ENCODE results near the gene GRIK4. TPM values are rescaled to one million over a fixed set of nuclear protein-coding genes. Genes with fewer than 3 reads are reported as not detected.

The GRIK4 gene
- total and polyA plus RNA-seq, 4 donors, result 0.05 to 0.25 (median 0.06) TPM; not detected in 1

DNA sequence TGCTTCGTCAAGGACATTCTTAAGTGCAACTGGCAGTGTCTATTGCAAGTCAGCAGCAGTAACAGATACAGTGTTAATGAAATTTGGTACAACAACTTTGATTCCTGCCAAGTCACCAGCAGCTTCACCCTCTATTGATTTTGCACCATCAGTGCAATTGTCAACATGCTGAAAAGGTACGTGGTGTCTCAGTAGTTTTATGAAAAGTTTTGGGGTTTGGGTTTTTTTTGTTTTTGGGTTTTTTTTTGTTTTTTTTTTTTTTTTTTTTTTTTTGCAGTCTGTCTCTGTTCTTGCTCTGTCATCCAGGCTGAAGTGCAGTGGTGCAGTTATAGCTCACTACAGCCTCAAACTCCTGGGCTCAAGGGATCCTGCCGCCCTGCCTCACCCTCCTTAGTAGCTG, 19.1 kb upstream of the GRIK4 start:
- H3K9ac ChIP-seq (ENCODE audit: low read depth in 1 of 2, low read length in 2 of 2), result no peak overlapping the region
- TF ChIP-seq NR2F2 (IDR thresholded peaks at IDR 0.05) (no peak), EGR1 (IDR thresholded peaks at IDR 0.05; ENCODE audit: low read depth in 2 of 2) (no peak), FOXA2 (IDR thresholded peaks at IDR 0.05) (no peak)
- TF ChIP-seq, protein P1, sequence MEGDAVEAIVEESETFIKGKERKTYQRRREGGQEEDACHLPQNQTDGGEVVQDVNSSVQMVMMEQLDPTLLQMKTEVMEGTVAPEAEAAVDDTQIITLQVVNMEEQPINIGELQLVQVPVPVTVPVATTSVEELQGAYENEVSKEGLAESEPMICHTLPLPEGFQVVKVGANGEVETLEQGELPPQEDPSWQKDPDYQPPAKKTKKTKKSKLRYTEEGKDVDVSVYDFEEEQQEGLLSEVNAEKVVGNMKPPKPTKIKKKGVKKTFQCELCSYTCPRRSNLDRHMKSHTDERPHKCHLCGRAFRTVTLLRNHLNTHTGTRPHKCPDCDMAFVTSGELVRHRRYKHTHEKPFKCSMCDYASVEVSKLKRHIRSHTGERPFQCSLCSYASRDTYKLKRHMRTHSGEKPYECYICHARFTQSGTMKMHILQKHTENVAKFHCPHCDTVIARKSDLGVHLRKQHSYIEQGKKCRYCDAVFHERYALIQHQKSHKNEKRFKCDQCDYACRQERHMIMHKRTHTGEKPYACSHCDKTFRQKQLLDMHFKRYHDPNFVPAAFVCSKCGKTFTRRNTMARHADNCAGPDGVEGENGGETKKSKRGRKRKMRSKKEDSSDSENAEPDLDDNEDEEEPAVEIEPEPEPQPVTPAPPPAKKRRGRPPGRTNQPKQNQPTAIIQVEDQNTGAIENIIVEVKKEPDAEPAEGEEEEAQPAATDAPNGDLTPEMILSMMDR (IDR thresholded peaks at IDR 0.05; ENCODE audit: low read depth, low read length, missing input control), result no peak
- TF ChIP-seq, protein P2, sequence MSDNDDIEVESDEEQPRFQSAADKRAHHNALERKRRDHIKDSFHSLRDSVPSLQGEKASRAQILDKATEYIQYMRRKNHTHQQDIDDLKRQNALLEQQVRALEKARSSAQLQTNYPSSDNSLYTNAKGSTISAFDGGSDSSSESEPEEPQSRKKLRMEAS (IDR thresholded peaks at IDR 0.05), result no peak
- TF ChIP-seq, protein P3, sequence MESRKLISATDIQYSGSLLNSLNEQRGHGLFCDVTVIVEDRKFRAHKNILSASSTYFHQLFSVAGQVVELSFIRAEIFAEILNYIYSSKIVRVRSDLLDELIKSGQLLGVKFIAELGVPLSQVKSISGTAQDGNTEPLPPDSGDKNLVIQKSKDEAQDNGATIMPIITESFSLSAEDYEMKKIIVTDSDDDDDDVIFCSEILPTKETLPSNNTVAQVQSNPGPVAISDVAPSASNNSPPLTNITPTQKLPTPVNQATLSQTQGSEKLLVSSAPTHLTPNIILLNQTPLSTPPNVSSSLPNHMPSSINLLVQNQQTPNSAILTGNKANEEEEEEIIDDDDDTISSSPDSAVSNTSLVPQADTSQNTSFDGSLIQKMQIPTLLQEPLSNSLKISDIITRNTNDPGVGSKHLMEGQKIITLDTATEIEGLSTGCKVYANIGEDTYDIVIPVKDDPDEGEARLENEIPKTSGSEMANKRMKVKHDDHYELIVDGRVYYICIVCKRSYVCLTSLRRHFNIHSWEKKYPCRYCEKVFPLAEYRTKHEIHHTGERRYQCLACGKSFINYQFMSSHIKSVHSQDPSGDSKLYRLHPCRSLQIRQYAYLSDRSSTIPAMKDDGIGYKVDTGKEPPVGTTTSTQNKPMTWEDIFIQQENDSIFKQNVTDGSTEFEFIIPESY (IDR thresholded peaks at IDR 0.05), result no peak
- TF ChIP-seq, protein P4, sequence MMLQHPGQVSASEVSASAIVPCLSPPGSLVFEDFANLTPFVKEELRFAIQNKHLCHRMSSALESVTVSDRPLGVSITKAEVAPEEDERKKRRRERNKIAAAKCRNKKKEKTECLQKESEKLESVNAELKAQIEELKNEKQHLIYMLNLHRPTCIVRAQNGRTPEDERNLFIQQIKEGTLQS (IDR thresholded peaks at IDR 0.05), result no peak
- DNase-seq (ENCODE audit: low spot score), result no peak
- H3K27me3 ChIP-seq (ENCODE audit: control insufficient read depth in 4 of 4, insufficient read depth in 4 of 4, low read length in 3 of 4), result no peaks in the 10 kb centered on the region
- 70% methylated on average over 3 of the region's 3 CpGs for WGBS
- no peaks in the 10 kb centered on the region for H3K4me1 ChIP-seq (ENCODE audit: control insufficient read depth in 4 of 4, insufficient read depth in 4 of 4, low read length in 3 of 4)
- H3K36me3 ChIP-seq (ENCODE audit: control insufficient read depth in 4 of 4, insufficient read depth in 3 of 4, low read depth in 1 of 4, low read length in 3 of 4), result peaks cover 0 to 13% (median 5%) of the 10 kb centered on the region in 4 donors
- no peak overlapping the region for H3K27ac ChIP-seq (ENCODE audit: low read depth in 1 of 2, low read length in 2 of 2)
- no peak overlapping the region for H3K4me3 ChIP-seq (ENCODE audit: low read depth in 1 of 3, low read length in 3 of 3)
- no peaks in the 10 kb centered on the region for H3K9me3 ChIP-seq (ENCODE audit: control insufficient read depth in 4 of 4, low read length in 3 of 4)

DNA sequence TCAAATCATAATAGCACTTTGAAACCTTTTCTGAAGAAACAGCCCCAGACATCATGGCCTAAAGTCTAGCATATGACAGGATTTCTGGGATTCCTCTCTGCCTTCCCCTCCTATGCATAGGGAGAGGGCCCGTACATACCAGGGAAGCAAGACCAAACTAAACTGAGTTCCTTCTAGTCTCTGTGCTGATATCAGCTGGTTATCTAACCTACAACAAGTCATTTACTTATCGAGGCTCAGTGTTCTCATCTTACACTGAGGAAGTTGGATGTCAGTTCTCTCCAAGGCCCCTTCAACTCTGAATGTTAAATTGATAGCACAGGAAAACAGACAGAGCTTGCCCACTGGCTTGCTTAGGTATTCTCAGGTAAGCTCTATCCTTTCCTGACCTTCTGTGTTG, 17.0 kb upstream of the GRIK4 start:
- Histone ChIP-seq H3K27ac (ENCODE audit: low read depth in 1 of 2, low read length in 2 of 2) (no peak overlapping the region), H3K36me3 (ENCODE audit: control insufficient read depth in 4 of 4, insufficient read depth in 3 of 4, low read depth in 1 of 4, low read length in 3 of 4) (peaks cover 0 to 7% (median 3%) of the 10 kb centered on the region in 4 donors), H3K9ac (ENCODE audit: low read depth in 1 of 2, low read length in 2 of 2) (no peak overlapping the region), H3K4me1 (ENCODE audit: control insufficient read depth in 4 of 4, insufficient read depth in 4 of 4, low read length in 3 of 4) (no peaks in the 10 kb centered on the region), H3K27me3 (ENCODE audit: control insufficient read depth in 4 of 4, insufficient read depth in 4 of 4, low read length in 3 of 4) (no peaks in the 10 kb centered on the region), H3K4me3 (ENCODE audit: low read depth in 1 of 3, low read length in 3 of 3) (no peak overlapping the region), H3K9me3 (ENCODE audit: control insufficient read depth in 4 of 4, low read length in 3 of 4) (no peaks in the 10 kb centered on the region)
- TF ChIP-seq HNF4G (IDR thresholded peaks at IDR 0.05), result no peak
- TF ChIP-seq, protein P2 (IDR thresholded peaks at IDR 0.05), result no peak
- TF ChIP-seq, protein P4 (IDR thresholded peaks at IDR 0.05), result no peak
- TF ChIP-seq, protein P5, sequence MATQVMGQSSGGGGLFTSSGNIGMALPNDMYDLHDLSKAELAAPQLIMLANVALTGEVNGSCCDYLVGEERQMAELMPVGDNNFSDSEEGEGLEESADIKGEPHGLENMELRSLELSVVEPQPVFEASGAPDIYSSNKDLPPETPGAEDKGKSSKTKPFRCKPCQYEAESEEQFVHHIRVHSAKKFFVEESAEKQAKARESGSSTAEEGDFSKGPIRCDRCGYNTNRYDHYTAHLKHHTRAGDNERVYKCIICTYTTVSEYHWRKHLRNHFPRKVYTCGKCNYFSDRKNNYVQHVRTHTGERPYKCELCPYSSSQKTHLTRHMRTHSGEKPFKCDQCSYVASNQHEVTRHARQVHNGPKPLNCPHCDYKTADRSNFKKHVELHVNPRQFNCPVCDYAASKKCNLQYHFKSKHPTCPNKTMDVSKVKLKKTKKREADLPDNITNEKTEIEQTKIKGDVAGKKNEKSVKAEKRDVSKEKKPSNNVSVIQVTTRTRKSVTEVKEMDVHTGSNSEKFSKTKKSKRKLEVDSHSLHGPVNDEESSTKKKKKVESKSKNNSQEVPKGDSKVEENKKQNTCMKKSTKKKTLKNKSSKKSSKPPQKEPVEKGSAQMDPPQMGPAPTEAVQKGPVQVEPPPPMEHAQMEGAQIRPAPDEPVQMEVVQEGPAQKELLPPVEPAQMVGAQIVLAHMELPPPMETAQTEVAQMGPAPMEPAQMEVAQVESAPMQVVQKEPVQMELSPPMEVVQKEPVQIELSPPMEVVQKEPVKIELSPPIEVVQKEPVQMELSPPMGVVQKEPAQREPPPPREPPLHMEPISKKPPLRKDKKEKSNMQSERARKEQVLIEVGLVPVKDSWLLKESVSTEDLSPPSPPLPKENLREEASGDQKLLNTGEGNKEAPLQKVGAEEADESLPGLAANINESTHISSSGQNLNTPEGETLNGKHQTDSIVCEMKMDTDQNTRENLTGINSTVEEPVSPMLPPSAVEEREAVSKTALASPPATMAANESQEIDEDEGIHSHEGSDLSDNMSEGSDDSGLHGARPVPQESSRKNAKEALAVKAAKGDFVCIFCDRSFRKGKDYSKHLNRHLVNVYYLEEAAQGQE (IDR thresholded peaks at IDR 0.05), result no peak
- TF ChIP-seq YY1 (IDR thresholded peaks at IDR 0.05), result no peak
- DNase-seq (ENCODE audit: low spot score), result no peak
- WGBS, result 67% methylated on average over 2 of the region's 2 CpGs

All from liver (tissue), 9 donors.